ENCODE measurements around the gene AQP12B.
"Not testable (repeated sequence)": the region's sequence is repeated elsewhere in the genome, so short reads cannot be mapped to it uniquely, and the experiment has no call there.

AQP12B gene, protein sequence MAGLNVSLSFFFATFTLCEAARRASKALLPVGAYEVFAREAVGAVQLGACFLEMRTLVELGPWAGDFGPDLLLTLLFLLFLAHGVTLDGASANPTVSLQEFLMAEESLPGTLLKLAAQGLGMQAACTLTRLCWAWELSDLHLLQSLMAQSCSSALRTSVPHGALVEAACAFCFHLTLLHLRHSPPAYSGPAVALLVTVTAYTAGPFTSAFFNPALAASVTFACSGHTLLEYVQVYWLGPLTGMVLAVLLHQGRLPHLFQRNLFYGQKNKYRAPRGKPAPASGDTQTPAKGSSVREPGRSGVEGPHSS

DNA sequence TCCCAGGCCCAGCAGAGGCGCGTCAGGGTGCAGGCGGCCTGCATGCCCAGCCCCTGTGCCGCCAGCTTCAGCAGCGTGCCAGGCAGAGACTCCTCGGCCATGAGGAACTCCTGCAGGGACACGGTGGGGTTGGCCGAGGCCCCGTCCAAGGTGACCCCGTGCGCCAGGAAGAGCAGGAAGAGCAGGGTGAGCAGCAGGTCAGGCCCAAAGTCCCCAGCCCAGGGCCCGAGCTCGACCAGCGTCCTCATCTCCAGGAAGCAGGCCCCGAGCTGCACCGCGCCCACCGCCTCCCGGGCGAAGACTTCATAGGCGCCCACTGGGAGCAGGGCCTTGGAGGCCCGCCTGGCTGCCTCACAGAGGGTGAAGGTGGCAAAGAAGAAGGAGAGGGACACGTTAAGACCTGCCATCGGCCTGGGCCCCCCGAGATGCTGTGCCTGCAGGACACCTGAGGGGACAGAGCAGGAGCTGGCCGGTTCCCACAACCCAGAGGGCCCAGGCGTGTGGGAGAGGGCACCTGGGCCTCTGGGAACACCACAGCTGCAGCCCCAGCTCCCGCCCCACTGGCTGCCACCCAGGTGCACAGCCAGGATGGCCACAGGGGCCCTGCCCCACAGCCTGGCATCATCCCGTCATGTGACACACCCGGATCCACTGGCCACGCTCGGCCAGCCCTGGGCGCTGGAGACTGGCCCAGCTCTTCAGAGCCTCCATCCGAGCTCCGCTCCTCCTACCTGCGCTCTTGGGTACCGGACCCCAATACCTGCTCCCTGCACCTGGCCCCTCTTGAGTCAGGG is at the start of gene AQP12B:
Gene AQP12B, minus strand, starts transcription at position 455 of the 794 bp plus-strand sequence. Its CDS starts 48 bp downstream, at position 407.
- not testable (repeated sequence) for H3K9me3 Mint-ChIP-seq; H3K36me3 Mint-ChIP-seq; DNase-seq (ENCODE audit: low spot score in 2 of 2); ATAC-seq
- peak within 1 kb of the TSS; percentile 34 for H3K27ac Mint-ChIP-seq
- peak within 1 kb of the TSS; percentile 45 for H3K4me3 Mint-ChIP-seq
- peaks cover 16% of the 10 kb centered on the region for H3K4me1 Mint-ChIP-seq

GRCh38 chr2:240732184-240732583 is 49.5 kb upstream of the AQP12B start:
- Mint-ChIP-seq H3K4me1 (no peaks in the 10 kb centered on the region), H3K9me3 (no peaks in the 10 kb centered on the region), H3K4me3 (no peak overlapping the region), H3K36me3 (no peaks in the 10 kb centered on the region), H3K27ac (no peak overlapping the region)
- DNase-seq (ENCODE audit: low spot score in 2 of 2) (no peak), ATAC-seq (no peak)

- Mint-ChIP-seq H3K4me3 (no peak overlapping the region), H3K27ac (no peak overlapping the region), H3K4me1 (no peaks in the 10 kb centered on the region), H3K9me3 (no peaks in the 10 kb centered on the region), H3K36me3 (no peaks in the 10 kb centered on the region)
- ATAC-seq: no peak
- no peak for DNase-seq (ENCODE audit: low spot score in 2 of 2)
Observed at GRCh38 chr2:240731178-240731545, 48.5 kb upstream of the AQP12B start.

GRCh38 chr2:240730501-240731177 is 48.0 kb upstream of the AQP12B start:
- DNase-seq (ENCODE audit: low spot score in 2 of 2): no peak
- no peak overlapping the region for H3K4me3 Mint-ChIP-seq
- H3K4me1 Mint-ChIP-seq: no peaks in the 10 kb centered on the region
- H3K36me3 Mint-ChIP-seq: no peaks in the 10 kb centered on the region
- ATAC-seq: no peak
- H3K27ac Mint-ChIP-seq: no peak overlapping the region
- H3K9me3 Mint-ChIP-seq: no peaks in the 10 kb centered on the region

- Mint-ChIP-seq H3K4me3 (no peak overlapping the region), H3K36me3 (no peaks in the 10 kb centered on the region), H3K27ac (no peak overlapping the region), H3K9me3 (no peaks in the 10 kb centered on the region), H3K4me1 (no peaks in the 10 kb centered on the region)
- ATAC-seq: no peak
- no peak for DNase-seq (ENCODE audit: low spot score in 2 of 2)
Observed at GRCh38 chr2:240728827-240729226, 46.1 kb upstream of the AQP12B start.

- H3K27ac Mint-ChIP-seq: no peak overlapping the region
- H3K4me1 Mint-ChIP-seq: no peaks in the 10 kb centered on the region
- no peak for DNase-seq (ENCODE audit: low spot score in 2 of 2)
- no peak for ATAC-seq
- H3K9me3 Mint-ChIP-seq: no peaks in the 10 kb centered on the region
- no peaks in the 10 kb centered on the region for H3K36me3 Mint-ChIP-seq
- no peak overlapping the region for H3K4me3 Mint-ChIP-seq
Observed at GRCh38 chr2:240728361-240728760, 45.7 kb upstream of the AQP12B start.

- DNase-seq (ENCODE audit: low spot score in 2 of 2) (no peak), ATAC-seq (no peak)
- H3K4me3 Mint-ChIP-seq: no peak overlapping the region
Observed at GRCh38 chr2:240727913-240728312, 45.2 kb upstream of the AQP12B start.

DNA sequence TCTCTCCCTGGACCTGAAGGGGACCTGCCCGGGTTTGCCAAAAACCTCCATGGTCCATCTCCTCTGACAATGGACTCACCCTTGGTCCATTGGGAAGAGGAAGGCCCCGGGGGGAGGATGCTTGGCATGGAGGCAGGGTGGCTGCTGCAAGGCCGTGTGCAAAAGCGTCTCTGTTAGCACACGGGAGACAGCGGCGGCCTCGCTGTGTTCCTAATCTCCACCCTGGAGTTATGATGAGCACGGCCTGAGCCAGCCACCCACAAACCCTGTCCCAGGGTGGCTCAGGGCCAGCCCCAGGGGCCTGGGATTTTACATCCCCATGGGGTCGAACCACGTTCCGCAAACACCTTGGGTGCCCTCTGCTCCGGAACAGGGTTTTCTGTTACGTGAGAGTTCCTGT is 44.8 kb upstream of the AQP12B start:
- Mint-ChIP-seq H3K9me3 (no peaks in the 10 kb centered on the region), H3K36me3 (no peaks in the 10 kb centered on the region), H3K27ac (no peak overlapping the region), H3K4me3 (no peak overlapping the region), H3K4me1 (no peaks in the 10 kb centered on the region)
- no peak for DNase-seq (ENCODE audit: low spot score in 2 of 2)
- ATAC-seq: no peak

More at GRCh38 chr2:240727913-240728312, 45.2 kb upstream of the AQP12B start:
- Mint-ChIP-seq H3K36me3 (no peaks in the 10 kb centered on the region), H3K9me3 (no peaks in the 10 kb centered on the region), H3K4me1 (no peaks in the 10 kb centered on the region), H3K27ac (no peak overlapping the region)

- ATAC-seq (no peak), DNase-seq (ENCODE audit: low spot score in 2 of 2) (no peak)
- Mint-ChIP-seq H3K4me1 (no peaks in the 10 kb centered on the region), H3K4me3 (no peak overlapping the region), H3K36me3 (no peaks in the 10 kb centered on the region), H3K9me3 (no peaks in the 10 kb centered on the region), H3K27ac (no peak overlapping the region)
Observed at GRCh38 chr2:240726876-240727275, 44.2 kb upstream of the AQP12B start.

- ATAC-seq (no peak), DNase-seq (ENCODE audit: low spot score in 2 of 2) (no peak)
- Mint-ChIP-seq H3K9me3 (no peaks in the 10 kb centered on the region), H3K36me3 (no peaks in the 10 kb centered on the region), H3K4me1 (no peaks in the 10 kb centered on the region), H3K4me3 (no peak overlapping the region), H3K27ac (no peak overlapping the region)
Observed at GRCh38 chr2:240725671-240726070, 43.0 kb upstream of the AQP12B start.

GRCh38 chr2:240725266-240725665 is 42.6 kb upstream of the AQP12B start:
- Mint-ChIP-seq H3K27ac (no peak overlapping the region), H3K4me3 (no peak overlapping the region), H3K9me3 (no peaks in the 10 kb centered on the region), H3K4me1 (no peaks in the 10 kb centered on the region), H3K36me3 (no peaks in the 10 kb centered on the region)
- ATAC-seq: no peak
- no peak for DNase-seq (ENCODE audit: low spot score in 2 of 2)

DNA sequence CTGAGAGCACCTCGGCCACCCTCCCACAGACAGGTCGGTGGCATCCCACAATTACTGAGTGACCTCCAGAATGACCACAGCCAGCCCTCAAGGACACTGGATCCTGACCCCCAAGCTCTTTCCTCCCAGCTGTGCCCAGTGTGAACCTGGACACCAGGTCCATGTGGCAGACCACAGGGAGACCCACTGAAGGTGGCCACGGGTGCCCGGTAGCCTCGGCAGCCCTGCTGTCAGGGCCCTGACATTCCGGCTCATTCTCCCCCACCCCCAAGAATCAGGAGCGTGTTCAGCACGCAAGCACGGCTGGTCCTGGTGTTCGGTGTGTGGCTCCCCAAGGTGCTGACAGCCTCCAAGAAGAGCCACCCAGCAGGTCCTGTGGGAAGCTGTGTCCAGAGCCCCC is 41.7 kb upstream of the AQP12B start:
- no peak overlapping the region for H3K4me3 Mint-ChIP-seq
- H3K9me3 Mint-ChIP-seq: no peaks in the 10 kb centered on the region
- no peak overlapping the region for H3K27ac Mint-ChIP-seq
- ATAC-seq (no peak), DNase-seq (ENCODE audit: low spot score in 2 of 2) (no peak)
- H3K36me3 Mint-ChIP-seq: no peaks in the 10 kb centered on the region
- H3K4me1 Mint-ChIP-seq: no peaks in the 10 kb centered on the region

DNA sequence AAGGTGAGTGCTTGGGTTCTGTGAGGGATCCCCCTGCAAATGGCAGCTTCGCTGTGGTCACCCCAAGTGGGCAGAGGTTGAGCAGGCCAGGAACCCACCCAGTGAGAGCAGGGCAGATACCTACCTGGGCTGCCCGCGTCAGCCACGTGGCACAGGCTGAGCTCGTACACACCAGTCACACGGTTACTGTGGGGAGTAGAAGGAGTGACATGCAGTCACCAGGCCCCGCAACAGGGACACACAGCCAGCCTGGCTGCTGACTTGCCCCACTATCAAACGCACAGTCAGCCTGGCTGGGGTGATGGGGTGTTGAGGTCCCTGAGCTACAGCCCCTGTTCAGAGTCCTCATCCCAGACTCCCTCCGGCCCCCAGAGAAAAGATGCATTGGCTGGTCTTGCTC is 41.2 kb upstream of the AQP12B start:
- H3K36me3 Mint-ChIP-seq: no peaks in the 10 kb centered on the region
- DNase-seq (ENCODE audit: low spot score in 2 of 2) (no peak), ATAC-seq (no peak)
- no peaks in the 10 kb centered on the region for H3K4me1 Mint-ChIP-seq
- H3K27ac Mint-ChIP-seq: no peak overlapping the region
- H3K9me3 Mint-ChIP-seq: no peaks in the 10 kb centered on the region
- no peak overlapping the region for H3K4me3 Mint-ChIP-seq

DNA sequence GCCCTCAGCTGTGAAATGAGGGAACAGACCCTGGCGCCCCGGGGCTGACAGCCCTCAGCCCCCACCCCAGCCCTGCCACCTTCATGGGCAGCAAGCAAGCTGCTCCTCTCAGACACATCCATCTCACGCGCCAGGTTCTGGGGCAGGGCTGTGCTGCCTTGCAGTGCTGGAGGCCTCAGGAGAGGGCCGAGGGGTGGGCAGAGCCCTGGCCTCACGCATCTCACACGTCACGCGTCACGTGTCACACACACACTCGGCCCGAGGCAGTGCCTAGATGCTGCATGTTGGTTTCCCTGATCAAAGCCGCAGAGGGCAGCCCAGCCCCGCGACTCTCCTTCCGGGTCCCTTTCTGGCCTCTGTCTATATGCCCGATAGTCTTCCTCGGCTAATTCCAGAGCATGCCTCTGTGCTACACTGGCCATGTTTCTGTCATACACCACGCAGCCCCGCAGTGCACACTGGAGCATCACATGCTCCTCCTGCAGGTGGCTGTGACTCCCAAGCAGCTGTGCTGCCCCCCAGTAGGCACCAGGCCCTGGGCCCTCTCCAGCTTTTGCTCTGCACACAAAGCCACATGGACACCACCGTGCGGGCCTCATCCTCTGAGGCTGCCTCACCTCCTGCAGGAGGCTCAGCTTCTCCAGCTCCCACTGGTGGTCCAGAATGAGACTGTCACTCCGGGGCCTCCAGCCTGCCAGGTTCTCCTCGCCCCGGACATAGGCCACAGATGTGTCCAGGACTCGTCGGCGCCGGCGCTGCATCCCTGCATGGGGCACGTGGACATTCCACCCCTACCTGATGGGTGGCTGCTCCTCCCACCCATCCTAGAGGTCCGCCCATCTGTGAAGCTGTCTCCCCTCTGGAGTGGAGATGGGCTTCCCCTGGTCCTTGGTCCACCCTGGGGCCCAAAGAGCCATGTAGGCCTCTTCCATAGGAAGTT is 40.4 kb upstream of the AQP12B start:
- Mint-ChIP-seq H3K4me3 (no peak overlapping the region), H3K4me1 (no peaks in the 10 kb centered on the region), H3K27ac (no peak overlapping the region), H3K36me3 (no peaks in the 10 kb centered on the region), H3K9me3 (no peaks in the 10 kb centered on the region)
- no peak for ATAC-seq
- no peak for DNase-seq (ENCODE audit: low spot score in 2 of 2)

DNA sequence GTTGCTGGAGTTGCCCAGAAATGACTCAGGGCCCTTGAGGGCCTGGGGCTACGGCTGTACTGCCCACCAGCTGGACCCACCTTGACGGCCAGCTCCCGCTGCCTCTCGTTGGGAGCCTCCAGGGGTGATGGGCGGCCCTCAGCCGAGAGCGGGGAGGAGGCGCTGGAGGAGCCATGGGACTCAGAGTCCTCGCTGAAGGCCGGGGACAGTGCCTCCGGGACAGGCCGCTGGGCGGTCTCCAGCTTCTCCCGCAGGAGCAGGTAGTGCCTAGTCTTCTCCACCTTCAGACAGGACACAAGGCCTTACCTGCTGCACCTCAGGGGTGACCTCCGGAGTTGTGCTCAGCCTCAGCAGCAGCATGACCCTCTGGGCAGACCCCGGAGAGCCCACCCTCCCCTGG is 39.7 kb upstream of the AQP12B start:
- no peak overlapping the region for H3K4me3 Mint-ChIP-seq
- no peaks in the 10 kb centered on the region for H3K9me3 Mint-ChIP-seq
- H3K27ac Mint-ChIP-seq: no peak overlapping the region
- no peak for DNase-seq (ENCODE audit: low spot score in 2 of 2)
- H3K36me3 Mint-ChIP-seq: no peaks in the 10 kb centered on the region
- no peak for ATAC-seq
- no peaks in the 10 kb centered on the region for H3K4me1 Mint-ChIP-seq

Measured in stimulated activated effector memory CD8-positive, alpha-beta T cell treated with anti-CD3 and anti-CD28 coated beads, Interleukin-12 subunit alpha, Interleukin-12 subunit beta, amount 100 ng/mL, for 72 hours (primary cell).